Ascending aorta (tissue), 2 donors: ENCODE results near the gene KIZ. TPM values are rescaled to one million over a fixed set of nuclear protein-coding genes. Genes with fewer than 3 reads are reported as not detected.
"Not testable (repeated sequence)": the region's sequence is repeated elsewhere in the genome, so short reads cannot be mapped to it uniquely, and the experiment has no call there.

Experiments
- DNase-seq, 2 donors: peaks; one replicate each; pipeline ENCODE4 v3.0.0-alpha.2; 2019; ENCODE audit warnings: low spot score in 2 of 2
- H3K27ac ChIP-seq, 2 donors: fragments of 200-600 bp; sonication (generic); one replicate each; pipeline ENCODE4 v1.5.1; 2016 to 2017; ENCODE audit warnings: mild to moderate bottlenecking in 1 of 2
- H3K27me3 ChIP-seq: fragments of 200-600 bp; sonication (generic); one replicate; pipeline ENCODE4 v1.5.1; 2017
- H3K36me3 ChIP-seq, 2 donors: fragments of 200-600 bp; sonication (generic); one replicate each; pipeline ENCODE4 v1.5.1; 2016
- H3K4me1 ChIP-seq, 2 donors: fragments of 200-600 bp; sonication (generic); one replicate each; pipeline ENCODE4 v1.5.1; 2016 to 2017; ENCODE audit warnings: mild to moderate bottlenecking in 1 of 2
- H3K4me3 ChIP-seq, 2 donors: fragments of 200-600 bp; sonication (generic); one replicate each; pipeline ENCODE4 v1.5.1; 2016 to 2017; ENCODE audit warnings: mild to moderate bottlenecking in 1 of 2
- H3K9me3 ChIP-seq, 2 donors: fragments of 200-600 bp; sonication (generic); one replicate each; pipeline ENCODE4 v1.5.1; 2016
- CTCF ChIP-seq, 3 experiments: fragments of 200-600 bp in 2 of 3; fragments of 450-650 bp in 1 of 3; sonication (generic) in 2 of 3; IDR thresholded peaks; one replicate each; pipeline ENCODE4 v1.5.1; 2016 to 2019; ENCODE audit warnings: antibody characterized with exemption in 3 of 3, mild to moderate bottlenecking in 1 of 3, moderate library complexity in 1 of 3
- intact Hi-C: fragments of 100-400 bp; cut with DNase I; formaldehyde crosslinking; loops from one replicate; pipeline ENCODE4 v1.15.1; 2023
- total RNA-seq: library from RNA; depleted of rRNA; stranded (reverse); fragments of >200 nt; gene quantifications from one replicate; pipeline ENCODE4 v1.1.0, GENCODE V29; 2016

KIZ gene
- total RNA-seq, 1 donor from 2014 or later = 7.8 TPM

DNA sequence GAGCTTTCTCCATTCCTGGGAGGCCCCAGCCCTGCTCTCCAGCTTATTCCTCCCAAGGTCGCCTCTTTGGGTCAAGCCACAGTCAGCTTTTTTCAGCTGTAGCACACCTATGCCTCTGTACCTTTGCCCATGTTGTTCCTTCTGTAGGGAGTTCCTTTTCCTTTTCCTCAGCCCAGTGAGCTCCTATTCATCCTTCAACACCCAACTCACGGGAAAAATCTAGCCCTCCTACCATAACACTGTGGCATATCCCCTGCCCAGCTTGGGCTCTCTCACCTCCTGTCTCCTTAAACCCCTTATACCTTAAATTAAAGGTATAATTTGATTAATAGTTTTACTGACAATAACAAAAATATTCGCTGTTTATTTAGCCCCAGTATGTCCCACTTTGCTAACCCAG lies 118.9 kb downstream of the KIZ start:
- Histone ChIP-seq H3K27ac (no peak overlapping the region), H3K4me1 (no peaks in the 10 kb centered on the region), H3K4me3 (no peak overlapping the region), H3K36me3 (peaks cover 0 to 17% of the 10 kb centered on the region in 2 donors), H3K9me3 (no peaks in the 10 kb centered on the region), H3K27me3 (no peaks in the 10 kb centered on the region)
- DNase-seq = no peak
- TF ChIP-seq CTCF (IDR thresholded peaks at IDR 0.05) = no peak
- intact Hi-C loops = no loop called here

DNA sequence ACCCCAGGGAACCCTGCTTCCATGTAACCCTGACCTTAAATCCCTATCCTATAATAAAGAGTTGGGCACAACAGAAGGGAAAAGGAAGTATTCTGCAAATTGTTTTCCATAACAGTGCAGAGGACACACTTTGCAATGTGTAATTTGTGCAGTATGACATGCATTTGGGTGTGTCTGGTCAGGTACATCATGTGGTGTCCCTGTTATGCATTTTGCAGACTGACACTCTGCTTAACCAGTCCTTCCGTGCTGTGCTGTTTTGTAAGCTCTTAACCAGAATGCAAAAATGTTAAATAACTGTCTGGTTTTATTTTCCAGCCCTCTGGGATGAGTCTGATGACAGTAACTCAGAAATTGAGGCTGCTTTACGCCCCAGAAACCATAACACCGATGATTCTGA lies 120.3 kb downstream of the KIZ start:
- H3K9me3 ChIP-seq = no peaks in the 10 kb centered on the region
- no peak for TF ChIP-seq CTCF (IDR thresholded peaks at IDR 0.05)
- no peak overlapping the region for H3K27ac ChIP-seq
- no peak for DNase-seq
- H3K4me1 ChIP-seq = no peaks in the 10 kb centered on the region
- H3K27me3 ChIP-seq = no peaks in the 10 kb centered on the region
- peaks cover 0 to 17% of the 10 kb centered on the region in 2 donors for H3K36me3 ChIP-seq
- H3K4me3 ChIP-seq = no peak overlapping the region
- intact Hi-C loops = no loop called here

DNA sequence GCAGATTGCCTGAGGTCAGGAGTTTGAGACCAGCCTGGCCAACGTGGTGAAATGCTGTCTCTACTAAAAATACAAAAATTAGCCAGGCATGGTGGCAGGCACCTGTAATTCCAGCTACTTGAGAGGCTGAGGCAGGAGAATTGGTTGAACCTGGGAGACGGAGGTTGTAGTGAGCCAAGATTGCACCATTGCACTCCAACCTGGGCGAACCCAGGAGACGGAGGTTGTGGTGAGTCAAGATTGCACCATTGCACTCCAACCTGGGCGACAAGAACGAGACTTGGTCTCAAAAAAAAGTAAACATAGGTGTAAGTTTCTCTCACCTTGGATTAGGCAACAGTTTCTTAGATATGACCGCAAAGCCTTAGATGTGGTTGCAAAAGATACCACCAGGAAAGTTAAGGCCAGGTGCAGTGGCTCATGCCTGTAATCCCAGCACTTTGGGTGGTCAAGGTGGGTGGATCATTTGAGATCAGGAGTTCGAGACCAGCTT lies 121.8 kb downstream of the KIZ start:
- H3K27me3 ChIP-seq, DNase-seq, intact Hi-C loops, H3K4me1 ChIP-seq, H3K27ac ChIP-seq, H3K9me3 ChIP-seq, H3K4me3 ChIP-seq: not testable (repeated sequence)
- peaks cover 0 to 17% of the 10 kb centered on the region in 2 donors for H3K36me3 ChIP-seq

DNA sequence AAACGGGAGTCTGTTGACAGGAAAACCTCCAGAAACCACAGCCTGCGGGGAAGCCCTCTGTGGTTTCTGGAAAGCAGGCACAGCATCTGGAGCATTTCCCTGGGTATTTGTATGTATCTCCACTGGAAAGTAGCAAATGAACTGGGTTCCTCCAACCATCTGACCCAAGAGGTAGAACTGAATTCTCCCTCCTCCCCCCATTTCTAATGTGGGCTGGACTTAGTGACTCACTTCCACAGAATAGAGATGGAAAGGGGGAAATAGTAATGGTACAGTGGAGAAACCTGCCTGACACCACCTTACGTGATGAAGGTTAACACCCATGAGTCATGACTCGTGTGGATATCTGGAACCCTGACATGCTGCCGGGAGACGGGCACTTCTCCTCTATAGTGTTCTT lies 125.4 kb downstream of the KIZ start:
- TF ChIP-seq CTCF (IDR thresholded peaks at IDR 0.05) = no peak
- DNase-seq = no peak
- no peaks in the 10 kb centered on the region for H3K27me3 ChIP-seq
- no peaks in the 10 kb centered on the region for H3K4me1 ChIP-seq
- H3K36me3 ChIP-seq = no peaks in the 10 kb centered on the region
- H3K4me3 ChIP-seq = no peak overlapping the region
- no peaks in the 10 kb centered on the region for H3K9me3 ChIP-seq
- no peak overlapping the region for H3K27ac ChIP-seq
- intact Hi-C loops = no loop called here

- no peak overlapping the region for H3K27ac ChIP-seq
- intact Hi-C loops = no loop called here
- H3K4me1 ChIP-seq = no peaks in the 10 kb centered on the region
- no peaks in the 10 kb centered on the region for H3K27me3 ChIP-seq
- TF ChIP-seq CTCF (IDR thresholded peaks at IDR 0.05) = no peak
- no peak for DNase-seq
- no peak overlapping the region for H3K4me3 ChIP-seq
- H3K9me3 ChIP-seq = no peaks in the 10 kb centered on the region
- no peaks in the 10 kb centered on the region for H3K36me3 ChIP-seq
These were observed 131.3 kb downstream of the KIZ start for GRCh38 chr20:21257192-21257591.

- H3K4me1 ChIP-seq = no peaks in the 10 kb centered on the region
- no peak overlapping the region for H3K4me3 ChIP-seq
- H3K36me3 ChIP-seq = no peaks in the 10 kb centered on the region
- no peaks in the 10 kb centered on the region for H3K27me3 ChIP-seq
- H3K9me3 ChIP-seq = no peaks in the 10 kb centered on the region
- no peak for DNase-seq
- no peak overlapping the region for H3K27ac ChIP-seq
- intact Hi-C loops = no loop called here
- TF ChIP-seq CTCF (IDR thresholded peaks at IDR 0.05) = no peak
These were observed 132.5 kb downstream of the KIZ start for GRCh38 chr20:21258411-21258810.
